WTC11 (cell line): Measurements from ENCODE around the gene NTNG2. TPM values are rescaled to one million over a fixed set of nuclear protein-coding genes. Genes with fewer than 3 reads are reported as not detected.

Source experiments
- ATAC-seq: fragments of 200-7000 bp; cut with Tn5 transposase; 2 replicates; pipeline ENCODE4 v1.10.0; 2021; ENCODE audit warnings: mild to moderate bottlenecking, moderate library complexity
- CTCF ChIA-PET: fragments of 300-600 bp; sonication (Branson Sonifier 250); formaldehyde crosslinking; loops from one replicate; lab custom pipeline; 2021; ENCODE audit warnings: antibody characterized with exemption; lab: Charles Lee
- POLR2A ChIA-PET: fragments of 350-600 bp; sonication (Branson Sonifier 250); formaldehyde crosslinking; loops from one replicate; lab custom pipeline; 2021; ENCODE audit warnings: antibody characterized with exemption; lab: Charles Lee
- DNase-seq: peaks from one replicate; pipeline ENCODE4 v3.0.0; 2021; ENCODE audit warnings: low spot score
- H3K27ac Mint-ChIP-seq: 2 replicates; pipeline ENCODE4 v1.8.0; 2021; ENCODE audit warnings: mixed read lengths
- H3K27me3 Mint-ChIP-seq: 2 replicates; pipeline ENCODE4 v1.8.0; 2021; ENCODE audit warnings: low read depth, mild to moderate bottlenecking, moderate library complexity, mixed read lengths
- H3K36me3 Mint-ChIP-seq: 2 replicates; pipeline ENCODE4 v1.8.0; 2021; ENCODE audit warnings: mixed read lengths
- H3K4me1 Mint-ChIP-seq: 2 replicates; pipeline ENCODE4 v1.8.0; 2022; ENCODE audit warnings: mixed read lengths
- H3K4me3 Mint-ChIP-seq: 2 replicates; pipeline ENCODE4 v1.8.0; 2021; ENCODE audit warnings: mild to moderate bottlenecking, moderate library complexity, mixed read lengths
- H3K9me3 Mint-ChIP-seq: 2 replicates; pipeline ENCODE4 v1.8.0; 2021; ENCODE audit warnings: mixed read lengths
- ATF1 ChIP-seq: sonication (generic); formaldehyde crosslinking; IDR thresholded peaks from 2 replicates; pipeline ENCODE4 v1.8.1; 2023; ENCODE audit warnings: mild to moderate bottlenecking, moderate library complexity, missing genetic modification reagents
- CREM ChIP-seq: sonication (generic); formaldehyde crosslinking; IDR thresholded peaks from 2 replicates; pipeline ENCODE4 v1.8.1; 2022; ENCODE audit warnings: mild to moderate bottlenecking, missing genetic modification reagents, moderate library complexity
- FOXJ3 ChIP-seq: sonication (generic); formaldehyde crosslinking; IDR thresholded peaks from 2 replicates; pipeline ENCODE4 v1.9.0; 2021; ENCODE audit warnings: missing genetic modification reagents, mild to moderate bottlenecking, borderline replicate concordance
- GABPB1 ChIP-seq: sonication (generic); formaldehyde crosslinking; IDR thresholded peaks from 2 replicates; pipeline ENCODE4 v1.8.1; 2023; ENCODE audit warnings: mild to moderate bottlenecking, missing genetic modification reagents
- KAT7 ChIP-seq: sonication (generic); formaldehyde crosslinking; IDR thresholded peaks from 2 replicates; pipeline ENCODE4 v1.8.1; 2023; ENCODE audit warnings: missing genetic modification reagents, mild to moderate bottlenecking, borderline replicate concordance
- NR2C2 ChIP-seq: sonication (generic); formaldehyde crosslinking; IDR thresholded peaks from 2 replicates; pipeline ENCODE4 v1.8.0; 2022; ENCODE audit warnings: mild to moderate bottlenecking, missing genetic modification reagents
- OVOL2 ChIP-seq: fragments of 250-450 bp; sonication (Bioruptor Pico); IDR thresholded peaks from 2 replicates; pipeline ENCODE4 v1.9.0; 2021; ENCODE audit warnings: mild to moderate bottlenecking, borderline replicate concordance
- RELA ChIP-seq: sonication (generic); formaldehyde crosslinking; IDR thresholded peaks from 2 replicates; pipeline ENCODE4 v1.8.1; 2022; ENCODE audit warnings: missing genetic modification reagents, mild to moderate bottlenecking, borderline replicate concordance
- SMAD4 ChIP-seq: sonication (generic); formaldehyde crosslinking; IDR thresholded peaks from 2 replicates; pipeline ENCODE4 v1.8.0; 2022; ENCODE audit warnings: mild to moderate bottlenecking, missing genetic modification reagents
- TEAD1 ChIP-seq: sonication (generic); formaldehyde crosslinking; IDR thresholded peaks from 2 replicates; pipeline ENCODE4 v1.8.0; 2022; ENCODE audit warnings: mild to moderate bottlenecking, missing genetic modification reagents
- ZNF396 ChIP-seq: fragments of 250-450 bp; sonication (Bioruptor Pico); IDR thresholded peaks from 2 replicates; pipeline ENCODE4 v1.8.0; 2021; ENCODE audit warnings: mild to moderate bottlenecking, moderate library complexity, borderline replicate concordance
- ZNF416 ChIP-seq: fragments of 250-450 bp; sonication (Bioruptor Pico); IDR thresholded peaks from 2 replicates; pipeline ENCODE4 v1.9.0; 2021; ENCODE audit warnings: mild to moderate bottlenecking, inconsistent platforms
- total RNA-seq: library from RNA; stranded (reverse); gene quantifications from 3 replicates; pipeline ENCODE4 v1.2.3, GENCODE V29; 2021
- TF ChIP-seq, protein P1 (sequence below): sonication (generic); formaldehyde crosslinking; conservative IDR thresholded peaks from 2 replicates; pipeline ENCODE4 v1.8.1; 2023; ENCODE audit warnings: mild to moderate bottlenecking, low read depth, missing genetic modification reagents, moderate library complexity
- TF ChIP-seq, protein P2 (sequence below): sonication (generic); formaldehyde crosslinking; IDR thresholded peaks from 2 replicates; pipeline ENCODE4 v1.8.0; 2023; ENCODE audit warnings: missing genetic modification reagents
- TF ChIP-seq, protein P3 (sequence below): fragments of 250-450 bp; sonication (Bioruptor Pico); IDR thresholded peaks from 2 replicates; pipeline ENCODE4 v1.9.0; 2021; ENCODE audit warnings: mild to moderate bottlenecking
- TF ChIP-seq, protein P4 (sequence below): sonication (generic); formaldehyde crosslinking; IDR thresholded peaks from 2 replicates; pipeline ENCODE4 v1.8.1; 2022; ENCODE audit warnings: low read depth, missing genetic modification reagents, borderline replicate concordance
- TF ChIP-seq, protein P5 (sequence below): sonication (generic); formaldehyde crosslinking; IDR thresholded peaks from 2 replicates; pipeline ENCODE4 v1.8.1; 2023; ENCODE audit warnings: mild to moderate bottlenecking, missing genetic modification reagents

Gene NTNG2
- total RNA-seq, 1 experiment from 2014 or later, result 3.1 TPM

DNA sequence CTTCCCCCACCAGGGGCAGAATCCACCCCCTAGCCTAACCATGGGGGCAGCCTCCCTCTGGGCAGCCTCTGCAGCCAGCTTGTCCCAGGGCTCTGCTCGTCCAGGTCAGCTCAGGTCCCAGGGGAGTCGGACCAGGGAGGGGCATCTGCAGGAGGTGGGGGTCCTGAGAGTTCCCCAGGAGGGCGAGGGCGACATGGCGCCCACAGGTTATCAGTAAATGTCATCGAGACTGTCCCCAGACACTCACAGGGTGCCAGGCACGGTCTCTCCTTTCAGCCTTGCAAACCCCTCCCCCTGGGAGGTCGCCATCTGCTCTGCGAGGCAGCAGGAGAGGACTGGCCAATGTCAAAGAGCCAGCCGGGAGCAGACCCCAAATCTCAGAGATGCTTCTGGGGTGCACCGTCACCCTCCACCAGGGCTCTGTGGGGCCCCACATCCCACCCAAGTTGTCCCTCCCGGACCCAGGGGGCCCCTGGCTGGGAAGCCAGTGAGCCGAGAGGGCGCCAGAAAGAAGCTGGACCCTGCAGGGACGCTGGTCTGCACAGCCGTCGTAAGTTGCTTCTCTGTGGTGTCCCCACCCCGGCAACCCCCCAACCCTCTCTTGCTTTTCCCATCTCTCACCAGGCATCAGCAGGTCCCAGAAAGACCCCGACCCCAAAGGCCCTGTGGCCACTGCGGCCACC lies 69.3 kb downstream of the NTNG2 start (continued):
- TF ChIP-seq ZNF396 (CRISPR knock-in tag) (no peak), SMAD4 (CRISPR knock-in tag) (no peak), KAT7 (CRISPR knock-in tag) (no peak), ZNF416 (no peak)

DNA sequence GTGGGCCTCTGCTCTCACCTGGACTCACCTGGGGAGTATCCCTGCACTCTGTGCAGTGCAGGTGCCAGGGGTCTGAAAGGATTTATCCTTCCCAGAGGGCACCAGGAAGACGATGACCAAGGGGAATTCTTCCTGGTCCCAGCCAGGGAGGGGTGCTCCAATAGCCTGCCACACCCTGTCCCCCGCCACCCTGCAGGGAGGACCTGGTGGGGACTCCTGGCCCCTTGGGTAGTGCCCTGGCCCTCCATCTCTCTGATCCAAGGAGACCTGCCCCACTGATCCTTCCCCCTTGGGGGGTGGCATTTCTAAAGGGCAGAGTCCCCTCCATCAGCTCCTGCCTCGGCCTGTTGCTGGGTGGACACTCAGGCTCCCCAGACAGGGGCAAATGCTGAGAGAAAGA lies 70.7 kb downstream of the NTNG2 start:
- peaks cover 3% of the 10 kb centered on the region; the same call in 1 of the 2 replicates for H3K4me1 Mint-ChIP-seq
- ATAC-seq (no peak), DNase-seq (no peak)
- TF ChIP-seq, protein P1, sequence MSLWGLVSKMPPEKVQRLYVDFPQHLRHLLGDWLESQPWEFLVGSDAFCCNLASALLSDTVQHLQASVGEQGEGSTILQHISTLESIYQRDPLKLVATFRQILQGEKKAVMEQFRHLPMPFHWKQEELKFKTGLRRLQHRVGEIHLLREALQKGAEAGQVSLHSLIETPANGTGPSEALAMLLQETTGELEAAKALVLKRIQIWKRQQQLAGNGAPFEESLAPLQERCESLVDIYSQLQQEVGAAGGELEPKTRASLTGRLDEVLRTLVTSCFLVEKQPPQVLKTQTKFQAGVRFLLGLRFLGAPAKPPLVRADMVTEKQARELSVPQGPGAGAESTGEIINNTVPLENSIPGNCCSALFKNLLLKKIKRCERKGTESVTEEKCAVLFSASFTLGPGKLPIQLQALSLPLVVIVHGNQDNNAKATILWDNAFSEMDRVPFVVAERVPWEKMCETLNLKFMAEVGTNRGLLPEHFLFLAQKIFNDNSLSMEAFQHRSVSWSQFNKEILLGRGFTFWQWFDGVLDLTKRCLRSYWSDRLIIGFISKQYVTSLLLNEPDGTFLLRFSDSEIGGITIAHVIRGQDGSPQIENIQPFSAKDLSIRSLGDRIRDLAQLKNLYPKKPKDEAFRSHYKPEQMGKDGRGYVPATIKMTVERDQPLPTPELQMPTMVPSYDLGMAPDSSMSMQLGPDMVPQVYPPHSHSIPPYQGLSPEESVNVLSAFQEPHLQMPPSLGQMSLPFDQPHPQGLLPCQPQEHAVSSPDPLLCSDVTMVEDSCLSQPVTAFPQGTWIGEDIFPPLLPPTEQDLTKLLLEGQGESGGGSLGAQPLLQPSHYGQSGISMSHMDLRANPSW (CRISPR knock-in tag), result no peak
- TF ChIP-seq GABPB1, result no peak
- no peak for TF ChIP-seq ATF1 (CRISPR knock-in tag)
- TF ChIP-seq, protein P2, sequence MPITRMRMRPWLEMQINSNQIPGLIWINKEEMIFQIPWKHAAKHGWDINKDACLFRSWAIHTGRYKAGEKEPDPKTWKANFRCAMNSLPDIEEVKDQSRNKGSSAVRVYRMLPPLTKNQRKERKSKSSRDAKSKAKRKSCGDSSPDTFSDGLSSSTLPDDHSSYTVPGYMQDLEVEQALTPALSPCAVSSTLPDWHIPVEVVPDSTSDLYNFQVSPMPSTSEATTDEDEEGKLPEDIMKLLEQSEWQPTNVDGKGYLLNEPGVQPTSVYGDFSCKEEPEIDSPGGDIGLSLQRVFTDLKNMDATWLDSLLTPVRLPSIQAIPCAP (CRISPR knock-in tag), result no peak
- no peak for TF ChIP-seq OVOL2 (CRISPR knock-in tag)
- TF ChIP-seq, protein P3, sequence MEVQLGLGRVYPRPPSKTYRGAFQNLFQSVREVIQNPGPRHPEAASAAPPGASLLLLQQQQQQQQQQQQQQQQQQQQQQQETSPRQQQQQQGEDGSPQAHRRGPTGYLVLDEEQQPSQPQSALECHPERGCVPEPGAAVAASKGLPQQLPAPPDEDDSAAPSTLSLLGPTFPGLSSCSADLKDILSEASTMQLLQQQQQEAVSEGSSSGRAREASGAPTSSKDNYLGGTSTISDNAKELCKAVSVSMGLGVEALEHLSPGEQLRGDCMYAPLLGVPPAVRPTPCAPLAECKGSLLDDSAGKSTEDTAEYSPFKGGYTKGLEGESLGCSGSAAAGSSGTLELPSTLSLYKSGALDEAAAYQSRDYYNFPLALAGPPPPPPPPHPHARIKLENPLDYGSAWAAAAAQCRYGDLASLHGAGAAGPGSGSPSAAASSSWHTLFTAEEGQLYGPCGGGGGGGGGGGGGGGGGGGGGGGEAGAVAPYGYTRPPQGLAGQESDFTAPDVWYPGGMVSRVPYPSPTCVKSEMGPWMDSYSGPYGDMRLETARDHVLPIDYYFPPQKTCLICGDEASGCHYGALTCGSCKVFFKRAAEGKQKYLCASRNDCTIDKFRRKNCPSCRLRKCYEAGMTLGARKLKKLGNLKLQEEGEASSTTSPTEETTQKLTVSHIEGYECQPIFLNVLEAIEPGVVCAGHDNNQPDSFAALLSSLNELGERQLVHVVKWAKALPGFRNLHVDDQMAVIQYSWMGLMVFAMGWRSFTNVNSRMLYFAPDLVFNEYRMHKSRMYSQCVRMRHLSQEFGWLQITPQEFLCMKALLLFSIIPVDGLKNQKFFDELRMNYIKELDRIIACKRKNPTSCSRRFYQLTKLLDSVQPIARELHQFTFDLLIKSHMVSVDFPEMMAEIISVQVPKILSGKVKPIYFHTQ, result no peak
- TF ChIP-seq, protein P4, sequence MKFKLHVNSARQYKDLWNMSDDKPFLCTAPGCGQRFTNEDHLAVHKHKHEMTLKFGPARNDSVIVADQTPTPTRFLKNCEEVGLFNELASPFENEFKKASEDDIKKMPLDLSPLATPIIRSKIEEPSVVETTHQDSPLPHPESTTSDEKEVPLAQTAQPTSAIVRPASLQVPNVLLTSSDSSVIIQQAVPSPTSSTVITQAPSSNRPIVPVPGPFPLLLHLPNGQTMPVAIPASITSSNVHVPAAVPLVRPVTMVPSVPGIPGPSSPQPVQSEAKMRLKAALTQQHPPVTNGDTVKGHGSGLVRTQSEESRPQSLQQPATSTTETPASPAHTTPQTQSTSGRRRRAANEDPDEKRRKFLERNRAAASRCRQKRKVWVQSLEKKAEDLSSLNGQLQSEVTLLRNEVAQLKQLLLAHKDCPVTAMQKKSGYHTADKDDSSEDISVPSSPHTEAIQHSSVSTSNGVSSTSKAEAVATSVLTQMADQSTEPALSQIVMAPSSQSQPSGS (CRISPR knock-in tag), result no peak
- no peak for TF ChIP-seq FOXJ3 (CRISPR knock-in tag)
- TF ChIP-seq TEAD1 (CRISPR knock-in tag), result no peak
- TF ChIP-seq, protein P5, sequence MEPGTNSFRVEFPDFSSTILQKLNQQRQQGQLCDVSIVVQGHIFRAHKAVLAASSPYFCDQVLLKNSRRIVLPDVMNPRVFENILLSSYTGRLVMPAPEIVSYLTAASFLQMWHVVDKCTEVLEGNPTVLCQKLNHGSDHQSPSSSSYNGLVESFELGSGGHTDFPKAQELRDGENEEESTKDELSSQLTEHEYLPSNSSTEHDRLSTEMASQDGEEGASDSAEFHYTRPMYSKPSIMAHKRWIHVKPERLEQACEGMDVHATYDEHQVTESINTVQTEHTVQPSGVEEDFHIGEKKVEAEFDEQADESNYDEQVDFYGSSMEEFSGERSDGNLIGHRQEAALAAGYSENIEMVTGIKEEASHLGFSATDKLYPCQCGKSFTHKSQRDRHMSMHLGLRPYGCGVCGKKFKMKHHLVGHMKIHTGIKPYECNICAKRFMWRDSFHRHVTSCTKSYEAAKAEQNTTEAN (CRISPR knock-in tag), result no peak
- TF ChIP-seq RELA (CRISPR knock-in tag), result no peak
- TF ChIP-seq CREM, result no peak
- no peak for TF ChIP-seq NR2C2 (CRISPR knock-in tag)
- no peak for TF ChIP-seq ZNF416
- peaks cover 3% of the 10 kb centered on the region; the same call in 1 of the 2 replicates for H3K27me3 Mint-ChIP-seq
- H3K27ac Mint-ChIP-seq, result no peak overlapping the region
- ChIA-PET CTCF (interaction anchor here (10.1 kb wide), 1 partner anchor 48 kb away, joined by 140 read pairs; no protein-coding TSS in a partner anchor), POLR2A (no interaction called here)
- no peaks in the 10 kb centered on the region for H3K36me3 Mint-ChIP-seq
- no peaks in the 10 kb centered on the region for H3K9me3 Mint-ChIP-seq
- H3K4me3 Mint-ChIP-seq, result no peak overlapping the region
